ENCODE data around the gene CEP83.

The CEP83 gene

DNA sequence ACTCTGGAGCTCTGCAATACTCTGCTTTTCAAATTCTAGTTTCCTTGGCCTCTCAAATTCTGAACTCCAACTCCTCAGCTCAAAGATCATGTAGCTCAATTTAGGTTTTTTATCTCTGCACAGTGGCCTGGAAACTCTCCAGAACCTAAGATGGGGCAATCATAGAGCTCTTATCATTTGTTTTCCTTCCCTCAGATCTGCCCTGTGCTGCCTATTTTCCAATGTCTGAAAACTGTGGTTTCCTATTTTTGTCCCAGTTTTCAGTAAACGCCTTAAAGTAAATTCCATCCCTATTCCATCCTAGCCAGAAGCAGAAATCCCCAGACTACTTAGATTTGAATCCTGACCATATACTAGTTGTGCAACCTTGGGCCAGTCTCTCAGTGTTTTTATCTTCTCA is 73.2 kb downstream of the CEP83 start:
- no peak for ATAC-seq
- no peak for TF ChIP-seq SNAI2 (CRISPR knock-in tag; IDR thresholded peaks at IDR 0.05)
- TF ChIP-seq, protein P1, sequence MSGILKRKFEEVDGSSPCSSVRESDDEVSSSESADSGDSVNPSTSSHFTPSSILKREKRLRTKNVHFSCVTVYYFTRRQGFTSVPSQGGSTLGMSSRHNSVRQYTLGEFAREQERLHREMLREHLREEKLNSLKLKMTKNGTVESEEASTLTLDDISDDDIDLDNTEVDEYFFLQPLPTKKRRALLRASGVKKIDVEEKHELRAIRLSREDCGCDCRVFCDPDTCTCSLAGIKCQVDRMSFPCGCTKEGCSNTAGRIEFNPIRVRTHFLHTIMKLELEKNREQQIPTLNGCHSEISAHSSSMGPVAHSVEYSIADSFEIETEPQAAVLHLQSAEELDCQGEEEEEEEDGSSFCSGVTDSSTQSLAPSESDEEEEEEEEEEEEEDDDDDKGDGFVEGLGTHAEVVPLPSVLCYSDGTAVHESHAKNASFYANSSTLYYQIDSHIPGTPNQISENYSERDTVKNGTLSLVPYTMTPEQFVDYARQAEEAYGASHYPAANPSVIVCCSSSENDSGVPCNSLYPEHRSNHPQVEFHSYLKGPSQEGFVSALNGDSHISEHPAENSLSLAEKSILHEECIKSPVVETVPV (CRISPR knock-in tag; IDR thresholded peaks at IDR 0.05): no peak
- no peak for TF ChIP-seq OSR1 (CRISPR knock-in tag; IDR thresholded peaks at IDR 0.05)
- TF ChIP-seq, protein P2, sequence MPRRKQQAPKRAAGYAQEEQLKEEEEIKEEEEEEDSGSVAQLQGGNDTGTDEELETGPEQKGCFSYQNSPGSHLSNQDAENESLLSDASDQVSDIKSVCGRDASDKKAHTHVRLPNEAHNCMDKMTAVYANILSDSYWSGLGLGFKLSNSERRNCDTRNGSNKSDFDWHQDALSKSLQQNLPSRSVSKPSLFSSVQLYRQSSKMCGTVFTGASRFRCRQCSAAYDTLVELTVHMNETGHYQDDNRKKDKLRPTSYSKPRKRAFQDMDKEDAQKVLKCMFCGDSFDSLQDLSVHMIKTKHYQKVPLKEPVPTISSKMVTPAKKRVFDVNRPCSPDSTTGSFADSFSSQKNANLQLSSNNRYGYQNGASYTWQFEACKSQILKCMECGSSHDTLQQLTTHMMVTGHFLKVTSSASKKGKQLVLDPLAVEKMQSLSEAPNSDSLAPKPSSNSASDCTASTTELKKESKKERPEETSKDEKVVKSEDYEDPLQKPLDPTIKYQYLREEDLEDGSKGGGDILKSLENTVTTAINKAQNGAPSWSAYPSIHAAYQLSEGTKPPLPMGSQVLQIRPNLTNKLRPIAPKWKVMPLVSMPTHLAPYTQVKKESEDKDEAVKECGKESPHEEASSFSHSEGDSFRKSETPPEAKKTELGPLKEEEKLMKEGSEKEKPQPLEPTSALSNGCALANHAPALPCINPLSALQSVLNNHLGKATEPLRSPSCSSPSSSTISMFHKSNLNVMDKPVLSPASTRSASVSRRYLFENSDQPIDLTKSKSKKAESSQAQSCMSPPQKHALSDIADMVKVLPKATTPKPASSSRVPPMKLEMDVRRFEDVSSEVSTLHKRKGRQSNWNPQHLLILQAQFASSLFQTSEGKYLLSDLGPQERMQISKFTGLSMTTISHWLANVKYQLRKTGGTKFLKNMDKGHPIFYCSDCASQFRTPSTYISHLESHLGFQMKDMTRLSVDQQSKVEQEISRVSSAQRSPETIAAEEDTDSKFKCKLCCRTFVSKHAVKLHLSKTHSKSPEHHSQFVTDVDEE (CRISPR knock-in tag; IDR thresholded peaks at IDR 0.05): no peak
- no peak for TF ChIP-seq ZNF8 (CRISPR knock-in tag; IDR thresholded peaks at IDR 0.05)
- TF ChIP-seq GLIS3 (CRISPR knock-in tag; IDR thresholded peaks at IDR 0.05): no peak
- TF ChIP-seq, protein P3, sequence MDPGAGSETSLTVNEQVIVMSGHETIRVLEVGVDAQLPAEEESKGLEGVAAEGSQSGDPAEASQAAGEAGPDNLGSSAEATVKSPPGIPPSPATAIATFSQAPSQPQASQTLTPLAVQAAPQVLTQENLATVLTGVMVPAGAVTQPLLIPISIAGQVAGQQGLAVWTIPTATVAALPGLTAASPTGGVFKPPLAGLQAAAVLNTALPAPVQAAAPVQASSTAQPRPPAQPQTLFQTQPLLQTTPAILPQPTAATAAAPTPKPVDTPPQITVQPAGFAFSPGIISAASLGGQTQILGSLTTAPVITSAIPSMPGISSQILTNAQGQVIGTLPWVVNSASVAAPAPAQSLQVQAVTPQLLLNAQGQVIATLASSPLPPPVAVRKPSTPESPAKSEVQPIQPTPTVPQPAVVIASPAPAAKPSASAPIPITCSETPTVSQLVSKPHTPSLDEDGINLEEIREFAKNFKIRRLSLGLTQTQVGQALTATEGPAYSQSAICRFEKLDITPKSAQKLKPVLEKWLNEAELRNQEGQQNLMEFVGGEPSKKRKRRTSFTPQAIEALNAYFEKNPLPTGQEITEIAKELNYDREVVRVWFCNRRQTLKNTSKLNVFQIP (CRISPR knock-in tag; IDR thresholded peaks at IDR 0.05; ENCODE audit: borderline replicate concordance, low read depth): no peak

DNA sequence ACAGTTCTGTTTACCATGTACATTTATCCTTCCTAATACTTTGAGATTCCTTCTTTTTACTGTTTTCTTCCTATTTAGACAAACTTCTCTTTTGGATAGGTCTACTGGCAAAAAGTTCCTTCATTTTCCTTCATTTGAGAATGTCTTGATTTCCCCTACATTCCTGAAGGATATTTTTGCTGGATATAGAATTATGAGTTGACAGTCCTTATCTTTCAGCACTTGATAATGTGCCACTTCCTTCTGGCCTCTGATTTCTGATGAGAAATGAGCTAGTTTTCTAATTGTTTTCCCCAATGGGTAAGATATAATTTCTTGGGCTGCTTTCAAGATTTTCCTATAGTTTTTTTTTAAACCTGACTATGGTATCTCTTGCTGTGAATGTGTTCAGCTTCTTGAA is 75.6 kb downstream of the CEP83 start:
- no peak for ATAC-seq
- TF ChIP-seq ISL1 (CRISPR knock-in tag; IDR thresholded peaks at IDR 0.05): no peak
- no peak for TF ChIP-seq RARB (CRISPR knock-in tag; IDR thresholded peaks at IDR 0.05)
- no peak for TF ChIP-seq ZC3H10 (CRISPR knock-in tag; IDR thresholded peaks at IDR 0.05)
- TF ChIP-seq ZFP3 (CRISPR knock-in tag; IDR thresholded peaks at IDR 0.05): no peak
- no peak for TF ChIP-seq TOX (CRISPR knock-in tag; IDR thresholded peaks at IDR 0.05; ENCODE audit: borderline replicate concordance)
- no peak for TF ChIP-seq TCF4 (CRISPR knock-in tag; IDR thresholded peaks at IDR 0.05; ENCODE audit: borderline replicate concordance)

DNA sequence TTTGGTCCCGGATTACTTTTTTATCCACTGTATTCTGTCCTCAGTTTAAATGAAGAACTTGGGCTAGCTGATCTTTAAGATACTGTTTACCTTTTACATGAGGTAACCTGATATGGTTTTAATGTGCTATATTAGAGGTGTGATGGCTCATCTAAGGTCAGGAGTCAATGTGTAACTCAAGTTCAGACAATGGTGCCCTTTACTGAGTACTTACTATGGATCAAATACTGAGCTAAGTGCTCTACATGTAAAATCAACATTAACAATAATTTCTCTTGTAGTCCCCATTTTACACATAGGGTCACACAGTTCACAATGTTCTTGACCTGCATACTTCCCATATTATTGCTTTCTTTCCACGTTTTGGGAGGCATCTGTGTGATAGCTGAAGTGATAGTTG is 79.2 kb downstream of the CEP83 start:
- TF ChIP-seq ZC3H10 (CRISPR knock-in tag; IDR thresholded peaks at IDR 0.05) (no peak), ZNF8 (CRISPR knock-in tag; IDR thresholded peaks at IDR 0.05) (no peak), TOX (CRISPR knock-in tag; IDR thresholded peaks at IDR 0.05; ENCODE audit: borderline replicate concordance) (no peak), CSDC2 (CRISPR knock-in tag; IDR thresholded peaks at IDR 0.05) (no peak), PPARA (CRISPR knock-in tag; IDR thresholded peaks at IDR 0.05; ENCODE audit: borderline replicate concordance) (no peak), GLIS3 (CRISPR knock-in tag; IDR thresholded peaks at IDR 0.05) (no peak), ISL1 (CRISPR knock-in tag; IDR thresholded peaks at IDR 0.05) (no peak), ZFP3 (CRISPR knock-in tag; IDR thresholded peaks at IDR 0.05) (no peak), BACH2 (CRISPR knock-in tag; IDR thresholded peaks at IDR 0.05; ENCODE audit: borderline replicate concordance) (no peak), RARB (CRISPR knock-in tag; IDR thresholded peaks at IDR 0.05) (no peak), ZFP30 (CRISPR knock-in tag; IDR thresholded peaks at IDR 0.05) (no peak), ARNTL (CRISPR knock-in tag; IDR thresholded peaks at IDR 0.05; ENCODE audit: borderline replicate concordance, low read depth) (no peak), ZNF70 (CRISPR knock-in tag; IDR thresholded peaks at IDR 0.05) (no peak), ZNF565 (CRISPR knock-in tag; conservative IDR thresholded peaks at IDR 0.05; ENCODE audit: low read depth) (no peak), SNAI2 (CRISPR knock-in tag; IDR thresholded peaks at IDR 0.05) (no peak)
- TF ChIP-seq, protein P3 (CRISPR knock-in tag; IDR thresholded peaks at IDR 0.05; ENCODE audit: borderline replicate concordance, low read depth): no peak
- TF ChIP-seq, protein P4, sequence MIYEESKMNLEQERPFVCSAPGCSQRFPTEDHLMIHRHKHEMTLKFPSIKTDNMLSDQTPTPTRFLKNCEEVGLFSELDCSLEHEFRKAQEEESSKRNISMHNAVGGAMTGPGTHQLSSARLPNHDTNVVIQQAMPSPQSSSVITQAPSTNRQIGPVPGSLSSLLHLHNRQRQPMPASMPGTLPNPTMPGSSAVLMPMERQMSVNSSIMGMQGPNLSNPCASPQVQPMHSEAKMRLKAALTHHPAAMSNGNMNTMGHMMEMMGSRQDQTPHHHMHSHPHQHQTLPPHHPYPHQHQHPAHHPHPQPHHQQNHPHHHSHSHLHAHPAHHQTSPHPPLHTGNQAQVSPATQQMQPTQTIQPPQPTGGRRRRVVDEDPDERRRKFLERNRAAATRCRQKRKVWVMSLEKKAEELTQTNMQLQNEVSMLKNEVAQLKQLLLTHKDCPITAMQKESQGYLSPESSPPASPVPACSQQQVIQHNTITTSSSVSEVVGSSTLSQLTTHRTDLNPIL (CRISPR knock-in tag; IDR thresholded peaks at IDR 0.05; ENCODE audit: low read depth): no peak
- TF ChIP-seq, protein P1 (CRISPR knock-in tag; IDR thresholded peaks at IDR 0.05): no peak
- TF ChIP-seq, protein P2 (CRISPR knock-in tag; IDR thresholded peaks at IDR 0.05): no peak
- ATAC-seq: no peak
